ENCODE measurements around the gene RBMS2.

DNA sequence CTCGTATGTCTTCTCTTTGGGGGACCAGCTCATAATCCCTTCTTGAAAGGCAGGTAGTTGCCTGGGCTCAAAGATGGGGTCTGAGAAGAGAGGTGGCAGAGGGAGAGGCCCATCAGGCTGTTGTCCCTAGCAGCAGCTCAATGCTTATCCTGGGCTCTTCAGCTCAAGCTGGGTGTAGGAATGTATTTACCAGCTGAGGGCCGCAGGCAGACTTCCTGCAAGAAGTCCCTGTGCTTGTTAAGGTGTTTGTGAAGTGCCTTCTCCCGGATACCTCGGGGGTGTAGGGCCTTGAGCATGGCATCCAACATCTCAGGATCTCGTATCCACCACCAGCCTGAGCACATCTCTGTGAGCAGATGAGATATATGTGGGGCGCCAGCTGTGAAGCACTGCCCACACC lies 79.1 kb downstream of the RBMS2 start:
- TF ChIP-seq, protein P1, sequence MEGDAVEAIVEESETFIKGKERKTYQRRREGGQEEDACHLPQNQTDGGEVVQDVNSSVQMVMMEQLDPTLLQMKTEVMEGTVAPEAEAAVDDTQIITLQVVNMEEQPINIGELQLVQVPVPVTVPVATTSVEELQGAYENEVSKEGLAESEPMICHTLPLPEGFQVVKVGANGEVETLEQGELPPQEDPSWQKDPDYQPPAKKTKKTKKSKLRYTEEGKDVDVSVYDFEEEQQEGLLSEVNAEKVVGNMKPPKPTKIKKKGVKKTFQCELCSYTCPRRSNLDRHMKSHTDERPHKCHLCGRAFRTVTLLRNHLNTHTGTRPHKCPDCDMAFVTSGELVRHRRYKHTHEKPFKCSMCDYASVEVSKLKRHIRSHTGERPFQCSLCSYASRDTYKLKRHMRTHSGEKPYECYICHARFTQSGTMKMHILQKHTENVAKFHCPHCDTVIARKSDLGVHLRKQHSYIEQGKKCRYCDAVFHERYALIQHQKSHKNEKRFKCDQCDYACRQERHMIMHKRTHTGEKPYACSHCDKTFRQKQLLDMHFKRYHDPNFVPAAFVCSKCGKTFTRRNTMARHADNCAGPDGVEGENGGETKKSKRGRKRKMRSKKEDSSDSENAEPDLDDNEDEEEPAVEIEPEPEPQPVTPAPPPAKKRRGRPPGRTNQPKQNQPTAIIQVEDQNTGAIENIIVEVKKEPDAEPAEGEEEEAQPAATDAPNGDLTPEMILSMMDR (IDR thresholded peaks at IDR 0.05 in 2 of 3, conservative IDR thresholded peaks at IDR 0.05 in 1 of 3; ENCODE audit: insufficient read depth in 2 of 3, low read depth in 1 of 3, low read length in 3 of 3) = no peak
- TF ChIP-seq BHLHE40 (IDR thresholded peaks at IDR 0.05; ENCODE audit: low read length) = no peak
- TF ChIP-seq ZBTB7A (IDR thresholded peaks at IDR 0.05; ENCODE audit: borderline replicate concordance, control insufficient read depth, low read depth, low read length) = no peak
- no peak for TF ChIP-seq NR2C2 (CRISPR knock-in tag; IDR thresholded peaks at IDR 0.05)
- TF ChIP-seq NR2C2 (tag; IDR thresholded peaks at IDR 0.05) = no peak
- TF ChIP-seq NRF1 (conservative IDR thresholded peaks at IDR 0.05 in 1 of 2, IDR thresholded peaks at IDR 0.05 in 1 of 2) = no peak
- no peak for TF ChIP-seq FOSL1 (tag; conservative IDR thresholded peaks at IDR 0.05)

All from K562 (cell line).